ENCODE results near the gene VNN1.

Gene VNN1

GRCh38 chr6:132713352-132714134 lies at the start of gene VNN1:
Gene VNN1, minus strand, starts transcription at chr6:132714055. Its CDS starts 20 bp downstream, at chr6:132714035.
- no peak for DNase-seq

GRCh38 chr6:132763269-132763668 lies 49.4 kb upstream of the VNN1 start:
- no peak for DNase-seq

GRCh38 chr6:132760256-132760655 lies 46.4 kb upstream of the VNN1 start:
- no peak for DNase-seq

GRCh38 chr6:132758689-132759088 lies 44.8 kb upstream of the VNN1 start:
- DNase-seq, result no peak

- no peak for DNase-seq
Observed at GRCh38 chr6:132752255-132752654, 38.4 kb upstream of the VNN1 start.

- DNase-seq, result no peak
Observed at GRCh38 chr6:132751828-132752227, 38.0 kb upstream of the VNN1 start.

- no peak for DNase-seq
Observed at GRCh38 chr6:132751306-132751705, 37.5 kb upstream of the VNN1 start.

- DNase-seq, result no peak
Observed at GRCh38 chr6:132750455-132751248, 36.8 kb upstream of the VNN1 start.

GRCh38 chr6:132749111-132749510 lies 35.3 kb upstream of the VNN1 start:
- DNase-seq, result no peak

- DNase-seq, result no peak
Observed at GRCh38 chr6:132748446-132748845, 34.6 kb upstream of the VNN1 start.

GRCh38 chr6:132746048-132746447 lies 32.2 kb upstream of the VNN1 start:
- no peak for DNase-seq

GRCh38 chr6:132742495-132742894 lies 28.6 kb upstream of the VNN1 start:
- DNase-seq, result no peak

GRCh38 chr6:132741281-132741680 lies 27.4 kb upstream of the VNN1 start:
- no peak for DNase-seq

GRCh38 chr6:132736239-132736638 lies 22.4 kb upstream of the VNN1 start:
- no peak for DNase-seq

GRCh38 chr6:132734694-132735236 lies 20.9 kb upstream of the VNN1 start:
- DNase-seq, result no peak

- no peak for DNase-seq
Observed at GRCh38 chr6:132733814-132734213, 20.0 kb upstream of the VNN1 start.

- no peak for DNase-seq
Observed at GRCh38 chr6:132733283-132733682, 19.4 kb upstream of the VNN1 start.

- no peak for DNase-seq
Observed at GRCh38 chr6:132731086-132731485, 17.2 kb upstream of the VNN1 start.

- DNase-seq, result peak; percentile 73
Observed at GRCh38 chr6:132730560-132730959, 16.7 kb upstream of the VNN1 start.

GRCh38 chr6:132728616-132729015 lies 14.8 kb upstream of the VNN1 start:
- DNase-seq, result no peak

- DNase-seq, result no peak
Observed at GRCh38 chr6:132726608-132726975, 12.7 kb upstream of the VNN1 start.

GRCh38 chr6:132725947-132726607 lies 12.2 kb upstream of the VNN1 start:
- no peak for DNase-seq

- no peak for DNase-seq
Observed at GRCh38 chr6:132725471-132725870, 11.6 kb upstream of the VNN1 start.
